PFSK-1 (cell line): ENCODE measurements around the gene TM9SF1.

Source experiments
- POLR2AphosphoS5 ChIP-seq: IDR thresholded peaks from 2 replicates; pipeline ENCODE4 v1.6.1; 2012; ENCODE audit warnings: low read depth, mild to moderate bottlenecking, control low read depth, low read length, moderate library complexity
- REST ChIP-seq, 2 experiments: IDR thresholded peaks; 2 replicates each; pipeline versions ENCODE4 v1.6.1 to v1.8.0; 2011 to 2012; ENCODE audit warnings: low read depth in 2 of 2, low read length in 2 of 2, control low read depth in 1 of 2, inconsistent platforms in 1 of 2, mild to moderate bottlenecking in 1 of 2, moderate library complexity in 1 of 2; ENCODE audit not compliant: insufficient read depth in 1 of 2
- TAF1 ChIP-seq: IDR thresholded peaks from 2 replicates; pipeline ENCODE4 v1.6.1; 2012; ENCODE audit warnings: low read length, control low read depth, borderline replicate concordance; ENCODE audit not compliant: insufficient read depth

GRCh38 chr14:24141097-24141880 lies 54.0 kb downstream of the TM9SF1 start, which contains the start of gene EMC9:
- TF ChIP-seq POLR2AphosphoS5 (peak; percentile 69), TAF1 (peak; percentile 83; the same call in 1 of the 2 replicates), REST (IDR thresholded peaks at IDR 0.05; ENCODE audit: insufficient read depth in 1 of 2, low read depth in 2 of 2, low read length in 2 of 2) (0 out of 4 replicates have a peak, but pooled peaks of 1 of the 2 experiments have one; percentile 6)
